Measurements from ENCODE around the gene SAMD9L.

The SAMD9L gene

DNA sequence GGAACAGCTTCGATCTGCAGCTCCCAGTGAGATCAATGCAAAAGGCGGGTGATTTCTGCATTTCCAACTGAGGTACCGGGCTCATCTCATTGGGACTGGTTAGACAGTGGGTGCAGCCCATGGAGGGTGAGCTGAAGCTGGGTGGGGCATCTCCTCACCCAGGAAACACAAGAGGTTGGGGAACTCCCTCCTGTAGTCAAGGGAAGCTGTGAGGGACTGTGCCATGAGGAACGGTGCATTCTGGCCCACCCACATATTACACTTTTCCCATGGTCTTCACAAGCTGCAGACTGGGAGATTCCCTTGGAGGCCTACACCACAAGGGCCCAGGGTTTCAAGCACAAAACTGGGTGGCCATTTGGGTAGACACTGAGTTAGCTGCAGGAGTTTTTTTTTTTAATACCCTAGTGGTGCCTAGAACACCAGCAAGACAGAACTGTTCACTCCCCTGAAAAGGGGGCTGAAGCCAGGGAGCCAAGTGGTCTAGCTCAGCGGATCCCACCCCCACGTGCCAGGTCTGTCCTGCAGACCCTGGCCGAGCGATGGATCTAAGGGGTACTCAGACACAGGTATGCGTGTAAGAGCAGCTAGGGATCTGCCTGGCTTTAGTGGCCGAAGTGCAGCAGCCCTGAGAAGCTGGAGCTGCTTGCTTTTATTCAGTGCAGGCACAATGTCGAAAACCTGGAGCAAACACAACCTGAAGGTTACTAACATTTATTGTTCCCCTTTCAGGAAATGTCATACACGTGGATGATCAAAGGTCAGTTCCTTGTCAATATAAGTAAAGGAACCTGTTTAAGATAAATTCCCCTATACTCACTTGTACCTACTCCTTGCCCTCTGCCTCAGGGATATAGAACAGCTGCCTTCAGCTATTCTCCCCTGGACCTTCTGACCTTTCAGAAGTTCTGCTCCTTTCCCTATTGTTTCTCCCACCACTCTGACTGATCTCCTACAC, 27.3 kb downstream of the SAMD9L start:
- DNase-seq (ENCODE audit: low read depth, low spot score), result no peak
- ChIA-PET POLR2A (no interaction called here), CTCF (no interaction called here)
- TF ChIP-seq, protein P1, sequence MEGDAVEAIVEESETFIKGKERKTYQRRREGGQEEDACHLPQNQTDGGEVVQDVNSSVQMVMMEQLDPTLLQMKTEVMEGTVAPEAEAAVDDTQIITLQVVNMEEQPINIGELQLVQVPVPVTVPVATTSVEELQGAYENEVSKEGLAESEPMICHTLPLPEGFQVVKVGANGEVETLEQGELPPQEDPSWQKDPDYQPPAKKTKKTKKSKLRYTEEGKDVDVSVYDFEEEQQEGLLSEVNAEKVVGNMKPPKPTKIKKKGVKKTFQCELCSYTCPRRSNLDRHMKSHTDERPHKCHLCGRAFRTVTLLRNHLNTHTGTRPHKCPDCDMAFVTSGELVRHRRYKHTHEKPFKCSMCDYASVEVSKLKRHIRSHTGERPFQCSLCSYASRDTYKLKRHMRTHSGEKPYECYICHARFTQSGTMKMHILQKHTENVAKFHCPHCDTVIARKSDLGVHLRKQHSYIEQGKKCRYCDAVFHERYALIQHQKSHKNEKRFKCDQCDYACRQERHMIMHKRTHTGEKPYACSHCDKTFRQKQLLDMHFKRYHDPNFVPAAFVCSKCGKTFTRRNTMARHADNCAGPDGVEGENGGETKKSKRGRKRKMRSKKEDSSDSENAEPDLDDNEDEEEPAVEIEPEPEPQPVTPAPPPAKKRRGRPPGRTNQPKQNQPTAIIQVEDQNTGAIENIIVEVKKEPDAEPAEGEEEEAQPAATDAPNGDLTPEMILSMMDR (IDR thresholded peaks at IDR 0.05; ENCODE audit: insufficient read depth, low read length, missing control alignments), result no peak
- no peak overlapping the region for H3K4me3 ChIP-seq (ENCODE audit: low read depth, low read length)

DNA sequence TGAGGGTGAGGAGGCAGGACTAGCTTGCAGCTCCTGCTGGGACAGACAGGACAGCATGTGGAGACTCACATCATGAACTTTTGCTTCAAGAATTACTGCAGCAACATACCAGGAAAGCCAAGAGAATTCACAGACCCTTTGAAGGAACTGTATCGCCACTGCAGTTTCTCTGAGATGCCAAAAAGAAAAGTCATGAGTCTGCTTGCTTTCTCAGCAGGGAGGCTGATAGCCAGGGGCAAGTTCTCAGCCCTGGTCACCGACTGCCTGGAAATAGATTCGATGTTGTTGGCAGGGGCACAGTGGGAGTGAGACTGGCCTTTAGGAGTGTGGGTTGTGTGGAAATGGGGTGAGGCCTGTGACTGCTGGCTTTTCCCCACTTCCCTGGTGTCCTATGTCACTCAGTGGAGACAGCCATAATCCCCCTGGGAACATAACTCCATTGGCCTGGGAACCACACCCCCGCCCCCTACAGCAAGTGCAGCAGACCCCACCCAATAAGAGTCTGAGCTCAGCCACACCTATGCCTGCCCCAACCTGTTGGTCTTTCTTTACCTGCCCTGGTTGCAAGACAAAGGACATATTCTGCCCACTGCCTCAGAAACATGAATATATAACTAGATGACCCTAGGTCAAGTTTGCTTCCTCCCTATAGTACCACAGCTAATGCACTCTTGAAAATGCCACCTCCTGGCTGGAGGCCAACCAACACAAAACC, 28.8 kb downstream of the SAMD9L start:
- H3K4me3 ChIP-seq (ENCODE audit: low read depth, low read length), result no peak overlapping the region
- ChIA-PET CTCF (no interaction called here), POLR2A (no interaction called here)
- TF ChIP-seq, protein P1 (IDR thresholded peaks at IDR 0.05; ENCODE audit: insufficient read depth, low read length, missing control alignments), result no peak
- peak; percentile 23 for DNase-seq (ENCODE audit: low read depth, low spot score)

DNA sequence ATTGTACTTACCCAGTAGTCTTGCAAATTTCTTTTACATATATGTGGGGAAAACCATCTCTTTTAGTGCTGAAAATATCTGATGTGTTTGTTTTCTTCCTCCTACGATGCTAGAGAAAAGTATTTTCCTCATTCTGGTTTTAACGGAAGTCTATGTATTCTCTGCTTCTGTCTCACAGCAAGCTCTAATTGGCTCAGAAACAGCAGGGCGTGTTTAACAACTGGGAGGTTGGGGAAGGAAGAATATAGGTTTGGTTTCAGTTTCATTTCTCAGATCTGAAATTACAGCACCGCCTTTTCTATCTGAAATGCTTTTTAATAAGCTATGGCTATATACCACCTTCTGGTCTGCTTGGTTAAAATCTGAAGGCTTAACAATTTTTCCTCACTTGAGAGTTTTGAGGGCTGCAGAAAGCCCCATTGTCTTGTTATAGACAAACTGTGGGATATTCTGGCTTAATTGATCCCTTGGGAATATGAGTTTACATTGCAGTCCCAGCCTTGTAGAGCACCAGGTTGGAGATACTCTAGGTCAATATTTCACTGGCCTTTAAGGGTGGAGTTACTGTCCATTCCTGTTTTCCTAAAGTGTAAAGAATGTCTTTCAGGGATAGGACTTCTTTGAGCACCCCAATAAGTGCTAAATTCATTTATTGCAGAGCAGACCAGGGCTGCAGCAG, 30.2 kb downstream of the SAMD9L start, which contains the start of gene SAMD9:
Gene SAMD9, minus strand, starts transcription at position 128 of the 679 bp plus-strand sequence. CDS start 11,882 bp downstream, outside the sequence.
- ChIA-PET POLR2A (no interaction called here), CTCF (interaction anchor here (1.5 to 1.6 kb wide), 2 partner anchors 19 to 112 kb away, joined by 3 read pairs; no protein-coding TSS in a partner anchor)
- DNase-seq (ENCODE audit: low read depth, low spot score), result peak; percentile 40
- peak within 1 kb of the TSS; percentile 46 for H3K4me3 ChIP-seq (ENCODE audit: low read depth, low read length)
- TF ChIP-seq, protein P1 (IDR thresholded peaks at IDR 0.05; ENCODE audit: insufficient read depth, low read length, missing control alignments), result no peak

DNA sequence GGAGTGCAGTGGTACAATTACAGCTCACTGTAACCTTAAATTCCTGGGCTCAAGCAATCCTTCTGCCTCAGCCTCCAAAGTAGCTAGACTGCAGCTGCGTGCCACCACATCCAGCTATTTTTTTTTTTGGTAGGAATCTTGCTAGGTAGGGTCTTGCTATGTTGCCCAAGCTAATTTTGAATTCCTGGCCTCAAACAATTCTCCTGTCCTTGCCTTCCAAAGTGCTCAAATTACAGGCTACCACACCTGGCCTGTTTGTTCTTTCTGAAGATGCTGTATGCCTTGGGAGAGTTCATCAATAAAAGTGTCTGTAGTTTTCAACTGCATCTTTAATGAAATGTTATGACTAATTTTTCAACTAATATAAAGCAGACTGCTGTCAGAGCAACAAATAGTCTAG, 30.9 kb downstream of the SAMD9L start:
- no peak for DNase-seq (ENCODE audit: low read depth, low spot score)
- H3K4me3 ChIP-seq (ENCODE audit: low read depth, low read length), result peak overlapping the region; percentile 46
- ChIA-PET POLR2A (interaction anchor here (0.7 kb wide), 1 partner anchor 168 kb away, joined by 3 read pairs; no protein-coding TSS in a partner anchor), CTCF (interaction anchor here (1.0 to 1.6 kb wide), 3 partner anchors 18 to 112 kb away, joined by 3 read pairs; no protein-coding TSS in a partner anchor)
- TF ChIP-seq, protein P1 (IDR thresholded peaks at IDR 0.05; ENCODE audit: insufficient read depth, low read length, missing control alignments), result no peak

DNA sequence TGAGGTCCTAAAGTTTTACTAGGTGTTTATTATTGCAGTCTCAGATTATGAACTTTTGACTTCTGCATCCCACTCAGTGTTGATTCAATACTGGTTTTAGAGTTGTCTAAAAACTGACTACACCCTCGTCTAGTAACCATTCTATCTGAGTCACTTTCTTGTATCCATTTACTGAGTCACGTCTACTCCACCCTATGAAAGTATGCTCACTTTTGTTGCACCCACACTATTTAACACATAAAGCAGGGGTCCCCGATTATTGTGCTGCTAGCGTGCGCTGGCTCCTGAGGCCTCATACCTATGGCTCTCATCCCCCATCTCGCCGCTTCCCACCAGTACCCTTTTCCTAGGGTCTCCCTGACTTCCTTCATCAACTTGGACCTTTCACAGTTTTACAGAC, 32.4 kb downstream of the SAMD9L start:
- ChIA-PET POLR2A (no interaction called here), CTCF (no interaction called here)
- TF ChIP-seq, protein P1 (IDR thresholded peaks at IDR 0.05; ENCODE audit: insufficient read depth, low read length, missing control alignments), result no peak
- 0 out of 2 replicates have a peak overlapping the region, but pooled peaks have one; percentile 4 for H3K4me3 ChIP-seq (ENCODE audit: low read depth, low read length)
- DNase-seq (ENCODE audit: low read depth, low spot score), result no peak
